Stomach (tissue), 9 donors: Measurements from ENCODE around the gene PPP1R15A. TPM values are rescaled to one million over a fixed set of nuclear protein-coding genes. Genes with fewer than 3 reads are reported as not detected.

Experiments
- DNase-seq, 2 donors: peaks; one replicate each; pipeline versions ENCODE4 v3.0.0 to v3.0.0-alpha.2; 2013 to 2019
- H3K27ac ChIP-seq, 5 donors: fragments of 200-600 bp in 4 of 5; sonication (generic) in 4 of 5; one replicate each; pipeline ENCODE4 v1.5.1; 2013 to 2019; ENCODE audit warnings: mild to moderate bottlenecking in 1 of 5, moderate library complexity in 1 of 5
- H3K27me3 ChIP-seq, 3 donors: fragments of 200-600 bp; sonication (generic); one replicate each; pipeline ENCODE4 v1.5.1; 2017 to 2019; ENCODE audit warnings: mixed run types in 1 of 3
- H3K36me3 ChIP-seq, 4 donors: fragments of 200-600 bp; sonication (generic); 1 replicate in 3 of 4; 2 replicates in 1 of 4; pipeline ENCODE4 v1.5.1; 2016 to 2019
- H3K4me1 ChIP-seq, 4 donors: fragments of 200-600 bp; sonication (generic); one replicate each; pipeline ENCODE4 v1.5.1; 2016 to 2019
- H3K4me3 ChIP-seq, 4 donors: fragments of 200-600 bp; sonication (generic) in 3 of 4; one replicate each; pipeline ENCODE4 v1.5.1; 2016 to 2019; ENCODE audit warnings: mild to moderate bottlenecking in 1 of 4
- H3K9me3 ChIP-seq, 4 donors: fragments of 200-600 bp; sonication (generic); one replicate each; pipeline ENCODE4 v1.5.1; 2016 to 2019
- CTCF ChIP-seq, 7 experiments: fragments of 450-650 bp in 4 of 7; fragments of 200-600 bp in 3 of 7; sonication (generic) in 3 of 7; IDR thresholded peaks; one replicate each; pipeline ENCODE4 v1.5.1; 2016 to 2019; ENCODE audit warnings: antibody characterized with exemption in 7 of 7, control low read depth in 2 of 7, mild to moderate bottlenecking in 1 of 7
- EP300 ChIP-seq: sonication (generic); formaldehyde crosslinking; IDR thresholded peaks from one replicate; pipeline ENCODE4 v1.6.1; 2017; ENCODE audit warnings: antibody characterized with exemption
- POLR2A ChIP-seq, 4 donors: fragments of 450-650 bp; IDR thresholded peaks; one replicate each; pipeline ENCODE4 v1.6.1; 2016; ENCODE audit warnings: antibody characterized with exemption in 4 of 4, control low read depth in 2 of 4, mild to moderate bottlenecking in 1 of 4, moderate library complexity in 1 of 4
- POLR2AphosphoS5 ChIP-seq, 3 donors: sonication (generic); formaldehyde crosslinking; IDR thresholded peaks; one replicate each; pipeline ENCODE4 v1.6.1; 2016; ENCODE audit warnings: antibody characterized with exemption in 3 of 3
- WGBS, 5 donors: extraction: QIAGEN DNeasy Blood & Tissue Kit in 3 of 5; methylation state at CpG; one replicate each; pipeline versions ENCODE4 v1.1.5 to v1.1.7; 2013 to 2018; 5-methylcytosine and 5-hydroxymethylcytosine counted together
- intact Hi-C: fragments of 100-400 bp; cut with DNase I; formaldehyde crosslinking; loops from one replicate; pipeline ENCODE4 v1.15.1; 2023; ENCODE audit warnings: low total_unique reads
- polyA plus RNA-seq, 3 donors: library from polyadenylated mRNA; stranded (reverse); fragments of 200-250 nt; gene quantifications; one replicate each; pipeline ENCODE4 v1.2.3, GENCODE V29; 2013
- total RNA-seq, 5 donors: library from RNA; depleted of rRNA; stranded (reverse); fragments of >200 nt; gene quantifications; one replicate each; pipeline versions ENCODE4 v1.1.0 to v1.2.3, GENCODE V29; 2014 to 2016
- donor health status: healthy with polysubstance abuse.
- donor health status: Bipolar disorder and iron deficiency.
- donor health status: healthy.

Gene PPP1R15A
- total and polyA plus RNA-seq, 8 donors, result 14.6 to 107 (median 36.1) TPM

GRCh38 chr19:48922548-48923490, 50.6 kb downstream of the PPP1R15A start:
- H3K4me1 ChIP-seq, result peaks cover under 1 to 26% (median 8%) of the 10 kb centered on the region in 4 donors
- no peak overlapping the region for H3K4me3 ChIP-seq
- peaks cover 29 to 62% (median 58%) of the 10 kb centered on the region in 4 donors for H3K36me3 ChIP-seq
- no peaks in the 10 kb centered on the region for H3K27me3 ChIP-seq
- WGBS, 5 donors, result 87 to 92% (median 89%) methylated on average over 16 to 18 of the region's 18 CpGs
- intact Hi-C loops, result no loop called here
- H3K27ac ChIP-seq, result no peak overlapping the region
- no peaks in the 10 kb centered on the region for H3K9me3 ChIP-seq
- TF ChIP-seq CTCF (IDR thresholded peaks at IDR 0.05) (no peak), EP300 (no peak), POLR2AphosphoS5 (IDR thresholded peaks at IDR 0.05) (no peak), POLR2A (IDR thresholded peaks at IDR 0.05) (no peak)
- no peak for DNase-seq

GRCh38 chr19:48925240-48925843, 53.1 kb downstream of the PPP1R15A start:
- Histone ChIP-seq H3K9me3 (no peaks in the 10 kb centered on the region), H3K4me3 (no peak overlapping the region), H3K36me3 (peaks cover 17 to 37% (median 34%) of the 10 kb centered on the region in 4 donors), H3K4me1 (peaks cover 3 to 36% (median 11%) of the 10 kb centered on the region in 4 donors), H3K27me3 (no peaks in the 10 kb centered on the region), H3K27ac (peak overlapping the region in 3 of 5 donors; percentile 60 to 69 (median 67))
- no peak for DNase-seq
- TF ChIP-seq POLR2AphosphoS5 (IDR thresholded peaks at IDR 0.05) (no peak), EP300 (no peak), CTCF (IDR thresholded peaks at IDR 0.05) (no peak), POLR2A (IDR thresholded peaks at IDR 0.05) (no peak)
- intact Hi-C loops, result no loop called here
- WGBS, 5 donors, result 56 to 74% (median 68%) methylated on average over 9 to 11 of the region's 11 CpGs

Other genes with a start within 250 kb of the PPP1R15A start
Only the 30 nearest of the 32 such genes appear.
- gene DBP, start 235.0 kb upstream of the PPP1R15A start, total RNA-seq, result 10 to 100 TPM in 1 of 5 donors, 1 to 10 TPM in 3, not detected in 1; 7.2 to 21.7 (median 9.7) TPM
- 10 to 100 TPM in 1 of 3 donors, 1 to 10 TPM in 2; 4.2 to 29.0 (median 9.2) TPM for gene DBP, start 235.0 kb upstream of the PPP1R15A start, polyA plus RNA-seq
- 10 to 100 TPM in 2 of 5 donors, 1 to 10 TPM in 2, not detected in 1; 1.8 to 33.0 (median 18.1) TPM for gene CA11, start 226.2 kb upstream of the PPP1R15A start, total RNA-seq
- gene CA11, start 226.2 kb upstream of the PPP1R15A start, polyA plus RNA-seq, result 10 to 100 TPM; 15.7 to 17.7 (median 15.8) TPM
- not detected for gene NTN5, start 199.4 kb upstream of the PPP1R15A start, total RNA-seq
- gene NTN5, start 199.4 kb upstream of the PPP1R15A start, polyA plus RNA-seq, result 1 to 10 TPM in 1 of 3 donors, not detected in 2; 1.3 TPM
- 10 to 100 TPM; 23.2 to 42.0 (median 33.2) TPM for gene FUT2, start 176.4 kb upstream of the PPP1R15A start, total RNA-seq
- 10 to 100 TPM; 22.7 to 76.8 (median 25.8) TPM for gene FUT2, start 176.4 kb upstream of the PPP1R15A start, polyA plus RNA-seq
- 1 to 10 TPM in 1 of 5 donors, under 1 TPM in 1, not detected in 3; 0.55 to 3.6 TPM for gene MAMSTR, start 152.7 kb upstream of the PPP1R15A start, total RNA-seq
- 1 to 10 TPM in 2 of 3 donors, under 1 TPM in 1; 0.46 to 1.5 (median 1.5) TPM for gene MAMSTR, start 152.7 kb upstream of the PPP1R15A start, polyA plus RNA-seq
- gene RASIP1, start 131.8 kb upstream of the PPP1R15A start, total RNA-seq, result 10 to 100 TPM in 1 of 5 donors, 1 to 10 TPM in 4; 4.7 to 26.8 (median 8.8) TPM
- gene RASIP1, start 131.8 kb upstream of the PPP1R15A start, polyA plus RNA-seq, result 10 to 100 TPM; 11.1 to 44.9 (median 29.3) TPM
- 10 to 100 TPM in 2 of 5 donors, under 1 TPM in 1, not detected in 2; 0.73 to 14.3 (median 10.7) TPM for gene IZUMO1, start 125.5 kb upstream of the PPP1R15A start, total RNA-seq
- gene IZUMO1, start 125.5 kb upstream of the PPP1R15A start, polyA plus RNA-seq, result 1 to 10 TPM in 1 of 3 donors, under 1 TPM in 1, not detected in 1; 0.62 to 4.0 TPM
- 10 to 100 TPM in 2 of 5 donors, 1 to 10 TPM in 2, not detected in 1; 7.0 to 54.5 (median 11.1) TPM for gene FUT1, start 119.8 kb upstream of the PPP1R15A start, total RNA-seq
- 1 to 10 TPM; 7.2 to 7.5 (median 7.2) TPM for gene FUT1, start 119.8 kb upstream of the PPP1R15A start, polyA plus RNA-seq
- not detected for gene FGF21, start 116.9 kb upstream of the PPP1R15A start, total RNA-seq
- gene FGF21, start 116.9 kb upstream of the PPP1R15A start, polyA plus RNA-seq, result not detected
- 100 to 1,000 TPM in 1 of 5 donors, 10 to 100 TPM in 4; 22.0 to 320 (median 23.9) TPM for gene BCAT2, start 61.4 kb upstream of the PPP1R15A start, total RNA-seq
- gene BCAT2, start 61.4 kb upstream of the PPP1R15A start, polyA plus RNA-seq, result 10 to 100 TPM; 65.8 to 74.5 (median 68.5) TPM
- gene HSD17B14, start 35.9 kb upstream of the PPP1R15A start, total RNA-seq, result 10 to 100 TPM in 2 of 5 donors, 1 to 10 TPM in 2, not detected in 1; 2.8 to 41.4 (median 17.3) TPM
- 1 to 10 TPM; 5.4 to 9.8 (median 9.4) TPM for gene HSD17B14, start 35.9 kb upstream of the PPP1R15A start, polyA plus RNA-seq
- gene PLEKHA4, start 3.8 kb upstream of the PPP1R15A start, total RNA-seq, result 10 to 100 TPM in 2 of 5 donors, 1 to 10 TPM in 3; 1.7 to 35.6 (median 4.8) TPM
- 10 to 100 TPM; 30.1 to 85.0 (median 75.3) TPM for gene PLEKHA4, start 3.8 kb upstream of the PPP1R15A start, polyA plus RNA-seq
- gene TULP2, start 26.3 kb downstream of the PPP1R15A start, total RNA-seq, result 1 to 10 TPM in 2 of 5 donors, not detected in 3; 1.2 to 1.3 TPM
- gene TULP2, start 26.3 kb downstream of the PPP1R15A start, polyA plus RNA-seq, result not detected
- 100 to 1,000 TPM; 117 to 503 (median 135) TPM for gene NUCB1, start 27.9 kb downstream of the PPP1R15A start, total RNA-seq
- 100 to 1,000 TPM in 1 of 3 donors, 10 to 100 TPM in 2; 68.9 to 118 (median 91.5) TPM for gene NUCB1, start 27.9 kb downstream of the PPP1R15A start, polyA plus RNA-seq
- gene DHDH, start 61.3 kb downstream of the PPP1R15A start, total RNA-seq, result under 1 TPM in 1 of 5 donors, not detected in 4; 0.89 TPM
- gene DHDH, start 61.3 kb downstream of the PPP1R15A start, polyA plus RNA-seq, result 1 to 10 TPM in 1 of 3 donors, under 1 TPM in 1, not detected in 1; 0.93 to 1.2 TPM
- gene BAX, start 82.5 kb downstream of the PPP1R15A start, total RNA-seq, result 100 to 1,000 TPM in 1 of 5 donors, 10 to 100 TPM in 4; 12.1 to 121 (median 20.2) TPM
- gene BAX, start 82.5 kb downstream of the PPP1R15A start, polyA plus RNA-seq, result 10 to 100 TPM; 61.6 to 85.3 (median 77.6) TPM
- gene FTL, start 92.9 kb downstream of the PPP1R15A start, total RNA-seq, result 1,000 to 10,000 TPM; 1,292 to 4,272 (median 3,457) TPM
- 1,000 to 10,000 TPM; 3,915 to 8,824 (median 7,571) TPM for gene FTL, start 92.9 kb downstream of the PPP1R15A start, polyA plus RNA-seq
- 10 to 100 TPM; 13.0 to 63.6 (median 46.4) TPM for gene GYS1, start 120.9 kb downstream of the PPP1R15A start, total RNA-seq
- gene GYS1, start 120.9 kb downstream of the PPP1R15A start, polyA plus RNA-seq, result 10 to 100 TPM; 13.0 to 25.5 (median 15.5) TPM
- gene RUVBL2, start 121.5 kb downstream of the PPP1R15A start, total RNA-seq, result 10 to 100 TPM in 4 of 5 donors, under 1 TPM in 1; 0.58 to 96.0 (median 59.1) TPM
- 10 to 100 TPM; 55.3 to 69.2 (median 63.3) TPM for gene RUVBL2, start 121.5 kb downstream of the PPP1R15A start, polyA plus RNA-seq
- gene LHB, start 144.7 kb downstream of the PPP1R15A start, total RNA-seq, result 1 to 10 TPM in 1 of 5 donors, not detected in 4; 8.4 TPM
- 10 to 100 TPM in 2 of 3 donors, 1 to 10 TPM in 1; 3.8 to 45.8 (median 40.3) TPM for gene LHB, start 144.7 kb downstream of the PPP1R15A start, polyA plus RNA-seq
- gene CGB3, start 151.9 kb downstream of the PPP1R15A start, total RNA-seq, result not detected
- not detected for gene CGB3, start 151.9 kb downstream of the PPP1R15A start, polyA plus RNA-seq
- not detected for gene CGB2, start 159.5 kb downstream of the PPP1R15A start, total RNA-seq
- not detected for gene CGB2, start 159.5 kb downstream of the PPP1R15A start, polyA plus RNA-seq
- not detected for gene CGB1, start 164.5 kb downstream of the PPP1R15A start, total RNA-seq
- not detected for gene CGB1, start 164.5 kb downstream of the PPP1R15A start, polyA plus RNA-seq
- not detected for gene CGB5, start 171.4 kb downstream of the PPP1R15A start, total RNA-seq
- not detected for gene CGB5, start 171.4 kb downstream of the PPP1R15A start, polyA plus RNA-seq
- gene CGB8, start 176.7 kb downstream of the PPP1R15A start, total RNA-seq, result not detected
- gene CGB8, start 176.7 kb downstream of the PPP1R15A start, polyA plus RNA-seq, result not detected
- not detected for gene CGB7, start 185.3 kb downstream of the PPP1R15A start, total RNA-seq
- gene CGB7, start 185.3 kb downstream of the PPP1R15A start, polyA plus RNA-seq, result 1 to 10 TPM in 1 of 3 donors, not detected in 2; 3.8 TPM
- not detected for gene NTF4, start 192.4 kb downstream of the PPP1R15A start, total RNA-seq
- gene NTF4, start 192.4 kb downstream of the PPP1R15A start, polyA plus RNA-seq, result 10 to 100 TPM in 1 of 3 donors, not detected in 2; 17.5 TPM
- not detected for gene KCNA7, start 200.3 kb downstream of the PPP1R15A start, total RNA-seq
- not detected for gene KCNA7, start 200.3 kb downstream of the PPP1R15A start, polyA plus RNA-seq
- gene SNRNP70, start 213.0 kb downstream of the PPP1R15A start, total RNA-seq, result 1,000 to 10,000 TPM in 1 of 5 donors, 100 to 1,000 TPM in 4; 163 to 3,365 (median 235) TPM
- gene SNRNP70, start 213.0 kb downstream of the PPP1R15A start, polyA plus RNA-seq, result 100 to 1,000 TPM; 170 to 258 (median 192) TPM
- 100 to 1,000 TPM in 1 of 5 donors, 10 to 100 TPM in 2, 1 to 10 TPM in 1, not detected in 1; 5.5 to 118 (median 30.5) TPM for gene LIN7B, start 241.9 kb downstream of the PPP1R15A start, total RNA-seq
- 10 to 100 TPM in 2 of 3 donors, 1 to 10 TPM in 1; 4.0 to 18.1 (median 11.5) TPM for gene LIN7B, start 241.9 kb downstream of the PPP1R15A start, polyA plus RNA-seq